GM18526 (cell line): ENCODE measurements around the gene CCDC136.

Source experiments
- POLR2A ChIP-seq: IDR thresholded peaks from 3 replicates; pipeline ENCODE4 v1.6.1; 2011; ENCODE audit not compliant: insufficient read length; ENCODE audit errors: extremely low read depth

Gene CCDC136

DNA sequence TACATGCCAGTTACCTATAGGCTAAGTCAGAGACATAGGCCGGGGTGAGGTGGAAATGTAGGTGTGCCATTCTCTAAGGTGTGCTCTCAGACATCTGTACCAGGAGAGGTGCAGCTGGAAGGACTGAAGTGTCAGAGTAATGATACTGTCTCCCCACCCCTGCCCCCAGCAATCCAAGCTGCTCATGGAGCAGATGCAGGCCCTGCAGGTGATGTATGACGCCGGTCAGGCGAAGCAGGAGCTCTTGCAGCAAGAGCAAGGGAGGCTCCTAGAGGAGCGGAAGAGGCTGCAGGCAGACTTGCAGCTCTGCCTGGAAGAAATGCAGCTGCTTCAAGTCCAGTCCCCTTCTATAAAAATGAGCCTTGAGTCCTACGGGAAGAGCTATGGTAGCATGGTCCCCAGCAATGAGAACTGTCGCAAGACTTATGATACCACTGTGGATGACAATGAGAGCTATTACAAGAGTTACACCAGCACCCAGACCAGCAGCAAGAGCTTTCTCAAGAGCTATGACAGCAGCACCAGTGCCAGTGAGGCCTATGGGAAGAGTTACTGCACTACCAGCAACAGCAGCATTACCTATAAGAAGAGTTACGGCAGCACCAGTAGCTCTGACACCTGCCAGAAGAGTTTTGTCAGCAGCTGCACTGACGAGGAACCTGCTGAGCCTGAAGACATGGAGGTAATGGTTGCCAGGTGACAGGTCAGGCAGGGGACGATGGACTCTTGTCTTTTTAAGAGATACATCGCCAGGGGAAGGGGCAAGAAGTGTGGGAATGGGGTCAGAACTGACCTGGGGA is 20.1 kb downstream of the CCDC136 start:
- TF ChIP-seq POLR2A: no peak

DNA sequence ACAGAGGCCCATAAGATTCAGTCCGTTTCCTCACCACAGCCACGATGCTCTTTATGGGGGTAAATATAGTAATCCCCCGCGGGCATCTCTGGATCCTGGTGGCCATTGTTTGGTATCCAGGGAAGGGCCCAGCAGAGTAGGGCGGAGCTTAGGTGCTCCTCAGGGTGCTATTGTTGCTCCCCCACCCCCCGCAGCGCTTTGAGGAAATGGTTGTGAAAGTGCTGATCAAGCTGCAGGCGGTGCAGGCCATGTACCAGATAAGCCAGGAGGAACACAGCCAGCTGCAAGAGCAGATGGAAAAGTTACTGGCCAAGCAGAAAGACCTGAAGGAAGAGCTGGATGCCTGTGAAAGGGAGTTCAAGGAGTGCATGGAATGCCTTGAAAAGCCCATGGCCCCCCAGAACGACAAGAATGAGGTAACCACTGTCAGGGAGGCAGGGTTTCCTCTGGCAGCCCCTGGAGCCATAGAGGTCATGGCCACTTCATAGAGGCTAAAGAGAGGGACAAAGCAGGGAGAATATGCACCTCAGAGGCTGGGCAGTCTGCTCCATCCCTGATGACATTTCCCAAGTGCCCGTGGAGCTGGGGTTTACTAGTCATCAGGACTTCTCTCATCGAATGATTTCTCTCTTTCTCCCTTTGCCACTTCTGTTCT is 20.9 kb downstream of the CCDC136 start:
- TF ChIP-seq POLR2A: no peak

DNA sequence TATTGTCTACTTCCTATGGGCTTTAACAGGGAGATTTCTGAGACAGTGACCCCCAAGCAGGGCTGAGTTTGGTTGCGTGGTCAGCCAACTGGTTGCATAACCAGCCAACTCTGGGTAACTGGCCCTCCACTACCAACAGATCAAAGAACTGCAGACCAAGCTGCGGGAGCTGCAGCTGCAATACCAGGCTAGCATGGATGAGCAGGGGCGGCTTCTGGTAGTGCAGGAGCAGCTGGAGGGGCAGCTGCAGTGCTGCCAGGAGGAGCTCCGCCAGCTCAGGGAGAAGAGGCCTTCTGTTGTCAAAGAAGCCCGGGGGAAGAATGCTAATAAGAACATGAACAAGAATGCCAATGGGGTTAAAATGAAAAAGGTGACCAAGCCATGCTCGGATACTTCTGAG is 22.7 kb downstream of the CCDC136 start:
- TF ChIP-seq POLR2A: no peak

DNA sequence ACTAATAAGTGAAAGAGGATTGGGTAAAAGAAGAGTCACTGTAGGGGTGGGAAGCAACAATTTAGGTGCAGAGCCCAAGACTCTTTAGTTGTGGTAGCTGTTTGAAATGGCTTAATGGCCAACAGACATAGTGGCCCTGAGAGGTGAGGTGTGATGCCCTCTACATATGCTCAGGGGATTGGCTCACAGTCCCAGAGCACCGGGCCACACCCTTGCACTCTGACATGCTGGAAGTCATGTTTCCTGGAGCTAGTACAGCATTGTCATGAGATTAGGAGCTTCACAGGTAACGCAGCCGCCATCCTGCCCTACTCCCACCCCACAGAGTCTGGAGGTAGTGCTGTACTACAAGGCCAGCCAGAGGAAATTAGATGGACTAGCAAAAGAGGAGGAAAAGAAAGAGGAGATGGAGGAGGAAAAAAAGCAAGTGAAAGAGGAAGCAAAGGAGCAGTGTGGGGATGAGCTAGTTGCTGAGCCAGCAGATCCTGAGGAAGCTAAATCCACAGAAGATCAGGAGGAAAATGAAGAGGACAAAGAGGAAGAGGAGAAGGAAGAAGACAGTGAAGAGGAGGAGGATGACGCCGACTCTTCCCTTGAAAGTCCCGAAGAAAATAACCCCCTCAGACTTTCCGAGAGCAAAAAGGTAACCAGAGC is 23.6 kb downstream of the CCDC136 start:
- no peak for TF ChIP-seq POLR2A

DNA sequence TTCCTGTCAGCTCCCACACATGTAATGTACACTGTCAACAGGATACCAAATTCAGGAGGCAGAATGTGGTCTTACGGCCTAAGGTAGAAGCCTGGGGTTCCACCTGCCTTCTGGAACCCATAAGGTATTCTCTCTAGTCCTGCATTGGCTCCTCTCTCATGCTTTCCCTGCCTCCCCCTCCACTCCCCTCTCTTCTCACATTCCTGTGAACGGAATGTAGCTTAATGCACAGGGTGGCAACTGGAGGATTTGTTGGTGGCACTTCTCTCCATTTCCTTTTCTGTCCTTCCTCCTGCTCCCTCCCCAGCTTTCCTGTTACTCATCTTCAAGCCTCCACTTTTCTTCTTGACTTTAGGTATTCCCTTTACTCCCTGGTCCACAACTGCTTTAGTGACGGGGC is 26.9 kb downstream of the CCDC136 start:
- no peak for TF ChIP-seq POLR2A

DNA sequence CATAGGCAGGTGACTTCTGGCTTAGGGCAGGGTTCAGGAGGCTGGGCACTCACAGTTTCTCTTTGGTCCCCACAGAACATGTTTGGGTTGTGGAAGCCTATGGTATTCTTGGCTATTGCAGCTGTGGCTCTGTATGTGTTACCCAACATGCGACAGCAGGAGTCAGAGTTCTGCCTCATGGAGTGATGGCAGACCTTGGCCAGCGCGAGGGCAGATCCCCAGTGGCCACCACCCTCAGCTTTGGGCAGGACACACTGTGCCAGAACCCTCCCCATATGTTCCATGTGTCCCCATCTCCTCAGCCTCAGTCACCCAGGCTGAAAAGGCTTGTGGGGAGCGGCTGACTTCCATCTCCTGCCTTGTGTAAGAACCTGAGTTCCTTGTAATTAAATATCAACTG is 30.0 kb downstream of the CCDC136 start:
- no peak for TF ChIP-seq POLR2A

DNA sequence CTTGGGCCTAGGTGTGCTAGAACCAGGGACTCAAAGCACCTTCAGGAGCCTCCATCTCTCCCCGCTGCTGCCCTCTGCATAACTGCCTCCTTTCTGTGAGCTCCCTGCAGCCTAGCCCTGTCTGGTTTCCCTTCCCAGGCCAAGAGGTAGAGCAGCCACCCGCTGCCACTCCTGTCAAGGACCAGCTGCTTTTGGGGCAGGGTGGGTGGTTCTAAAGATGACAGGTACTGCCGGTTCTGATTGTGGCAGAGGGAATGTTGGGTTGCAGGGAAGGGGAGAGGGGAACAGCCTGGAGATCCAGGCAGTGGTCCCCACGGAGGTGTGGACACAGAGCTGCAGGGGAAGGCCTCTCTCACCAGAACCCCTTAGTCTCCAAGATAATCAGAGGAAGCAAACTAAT is 34.7 kb downstream of the CCDC136 start:
- no peak for TF ChIP-seq POLR2A

DNA sequence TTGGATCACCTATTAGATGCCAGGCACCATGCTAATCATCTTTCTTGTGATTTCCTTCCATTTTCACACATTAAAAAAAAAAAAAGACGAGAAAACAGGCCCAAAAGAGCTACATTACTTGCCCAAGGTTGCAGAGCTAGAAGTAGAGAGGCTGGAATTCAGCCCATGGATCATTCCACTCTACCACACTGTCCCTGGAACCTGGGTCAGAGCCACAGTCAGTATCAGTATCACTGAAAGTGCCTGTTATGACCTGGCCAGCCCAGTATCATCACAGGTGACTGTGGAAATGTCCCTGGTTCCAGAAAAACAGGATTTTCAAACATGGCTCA is 35.1 kb downstream of the CCDC136 start:
- no peak for TF ChIP-seq POLR2A

DNA sequence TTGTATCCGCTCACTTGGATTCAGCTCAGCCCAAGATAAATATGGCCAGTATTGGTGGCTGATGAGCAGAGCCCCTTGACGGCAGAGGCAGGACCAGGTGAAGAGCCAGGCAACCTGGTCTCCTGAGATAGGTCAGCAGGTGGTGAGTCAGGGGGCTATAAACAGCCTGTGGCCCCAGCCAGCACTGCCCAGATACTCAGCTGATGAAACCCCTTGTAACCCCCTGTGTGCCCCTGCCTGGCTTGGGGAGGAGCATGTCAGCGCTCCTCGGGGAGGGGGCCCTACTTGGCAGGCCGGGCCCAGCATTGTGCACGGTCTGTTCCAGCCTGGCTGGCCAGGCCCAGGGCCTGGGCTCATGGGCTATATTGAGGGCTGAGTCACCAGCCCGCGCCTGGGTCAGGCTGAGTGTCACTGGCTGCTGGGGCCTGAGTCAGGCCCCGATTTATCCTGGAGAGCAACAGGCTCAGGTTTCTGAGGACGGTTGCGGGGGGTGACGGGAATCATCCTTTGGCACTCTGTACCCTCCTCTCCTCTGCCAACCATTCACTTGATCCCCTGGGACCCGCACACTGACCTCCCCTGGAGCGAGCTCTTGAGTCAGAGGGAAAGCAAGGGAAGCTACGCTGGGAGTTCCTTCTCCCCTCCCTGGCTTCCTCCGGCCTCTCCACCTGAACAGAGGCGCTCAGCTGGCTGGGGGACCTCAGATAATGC is 35.6 kb downstream of the CCDC136 start:
- TF ChIP-seq POLR2A: no peak

DNA sequence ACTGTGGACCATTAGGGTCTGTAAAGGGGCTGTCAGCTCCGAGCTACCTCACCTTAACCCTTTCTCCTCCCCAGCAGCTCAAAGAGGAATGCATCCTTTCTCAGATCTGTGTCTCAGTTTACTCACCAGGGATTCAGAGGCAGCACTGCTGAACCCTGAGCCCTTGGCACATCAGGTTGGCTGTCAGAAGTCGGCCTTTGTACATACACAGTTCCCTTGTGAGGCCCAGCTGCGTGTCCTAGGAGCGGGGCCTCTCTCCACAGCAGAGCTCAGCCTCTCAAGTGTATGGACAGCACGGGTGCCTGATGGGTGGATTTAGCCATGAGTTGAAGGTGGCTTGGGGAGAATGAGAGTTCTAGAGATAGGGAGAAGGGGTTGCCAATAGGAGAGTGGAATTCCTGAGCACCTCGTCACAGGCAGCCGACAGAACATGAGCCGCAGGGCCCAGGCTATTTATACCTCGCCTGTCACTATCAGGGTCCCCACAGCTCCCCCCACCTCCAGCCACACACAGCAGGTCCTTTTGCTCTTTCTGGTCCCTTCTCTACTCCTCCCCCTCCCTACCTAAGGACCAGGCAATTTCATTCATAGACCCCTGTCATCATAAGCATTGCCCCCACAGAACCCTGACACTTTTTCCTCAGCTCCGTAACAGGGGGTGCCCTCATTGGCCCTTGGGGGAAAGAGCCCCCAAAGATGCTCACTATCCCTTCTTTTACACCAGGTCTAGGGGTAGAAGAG is 36.4 kb downstream of the CCDC136 start:
- no peak for TF ChIP-seq POLR2A

DNA sequence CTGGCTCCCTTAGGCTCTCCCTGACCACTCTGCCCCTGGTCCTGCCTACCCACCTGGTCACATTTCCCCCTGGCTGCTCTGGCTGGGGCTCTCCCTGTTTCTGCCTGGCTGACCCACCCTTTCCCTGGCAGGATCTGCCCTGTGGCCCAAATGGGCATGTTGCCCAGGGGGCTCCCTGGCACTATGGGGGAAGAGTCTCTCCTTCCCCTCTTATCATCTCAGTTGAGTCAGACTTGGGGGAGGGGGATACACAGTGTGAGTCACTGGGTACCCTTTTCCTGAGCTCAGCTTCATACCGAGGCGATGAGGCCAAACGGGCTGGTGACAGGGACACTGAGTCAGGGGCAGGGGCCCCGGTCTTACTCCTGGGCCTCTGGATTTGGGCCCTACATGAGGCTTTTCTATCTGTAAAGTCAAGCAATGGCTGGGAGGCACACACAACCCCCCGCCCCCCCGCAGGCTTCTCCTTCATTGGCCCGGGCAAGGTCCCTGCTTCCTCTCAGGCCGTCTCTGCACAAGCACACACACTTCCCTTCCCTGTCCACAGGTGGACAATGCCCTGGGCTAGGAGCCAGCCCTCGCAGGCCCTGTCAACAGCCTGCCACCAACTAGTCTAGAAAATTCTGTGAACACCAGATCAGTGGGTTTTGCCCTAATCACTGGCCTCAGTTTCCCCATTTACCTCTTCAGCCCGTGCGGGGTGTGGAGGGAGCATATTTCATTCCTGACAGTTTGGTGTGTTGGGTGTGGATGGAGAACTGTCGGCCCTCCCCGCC is 37.8 kb downstream of the CCDC136 start:
- no peak for TF ChIP-seq POLR2A

DNA sequence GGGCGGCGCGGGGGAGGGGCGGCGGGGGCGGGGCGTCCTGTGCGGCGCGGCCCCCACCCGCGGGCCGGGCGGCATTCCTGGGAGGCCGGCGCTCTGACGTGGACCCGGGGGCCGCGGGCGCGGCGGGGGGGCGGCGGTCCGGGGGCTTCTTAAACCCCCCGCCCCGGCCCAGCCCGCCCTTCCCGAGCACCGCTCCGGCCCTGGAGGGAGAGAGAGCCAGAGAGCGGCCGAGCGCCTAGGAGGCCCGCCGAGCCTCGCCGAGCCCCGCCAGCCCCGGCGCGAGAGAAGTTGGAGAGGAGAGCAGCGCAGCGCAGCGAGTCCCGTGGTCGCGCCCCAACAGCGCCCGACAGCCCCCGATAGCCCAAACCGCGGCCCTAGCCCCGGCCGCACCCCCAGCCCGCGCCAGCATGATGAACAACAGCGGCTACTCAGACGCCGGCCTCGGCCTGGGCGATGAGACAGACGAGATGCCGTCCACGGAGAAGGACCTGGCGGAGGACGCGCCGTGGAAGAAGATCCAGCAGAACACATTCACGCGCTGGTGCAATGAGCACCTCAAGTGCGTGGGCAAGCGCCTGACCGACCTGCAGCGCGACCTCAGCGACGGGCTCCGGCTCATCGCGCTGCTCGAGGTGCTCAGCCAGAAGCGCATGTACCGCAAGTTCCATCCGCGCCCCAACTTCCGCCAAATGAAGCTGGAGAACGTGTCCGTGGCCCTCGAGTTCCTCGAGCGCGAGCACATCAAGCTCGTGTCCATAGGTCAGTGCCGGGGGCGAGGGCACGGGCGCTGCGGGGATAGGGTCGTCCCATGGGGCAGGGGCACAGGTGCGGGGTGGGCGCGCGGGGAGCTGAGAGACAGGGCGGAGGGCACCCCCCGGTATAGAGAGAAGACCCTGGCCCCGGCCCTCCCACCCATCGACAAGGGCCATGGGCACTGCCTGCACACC is 38.7 kb downstream of the CCDC136 start, which contains the start of gene FLNC:
Gene FLNC (plus strand): TSS at position 176 of the 947 bp plus-strand sequence. CDS start 232 bp downstream, at position 408.
- no peak for TF ChIP-seq POLR2A
